Esophagus muscularis mucosa (tissue), 4 donors: Measurements from ENCODE around the gene GPR89A. TPM values are rescaled to one million over a fixed set of nuclear protein-coding genes. Genes with fewer than 3 reads are reported as not detected.

Experiments used
- DNase-seq: peaks from one replicate; pipeline ENCODE4 v3.0.0-alpha.2; 2017; ENCODE audit errors: extremely low spot score
- H3K27ac ChIP-seq, 4 donors: fragments of 200-600 bp; sonication (generic); replicated peaks in 1 of 4; 1 replicate in 3 of 4; 2 replicates in 1 of 4; pipeline ENCODE4 v1.5.1; 2016 to 2019; ENCODE audit warnings: mild to moderate bottlenecking in 1 of 4
- H3K27me3 ChIP-seq, 4 donors: fragments of 200-600 bp; sonication (generic); one replicate each; pipeline versions ENCODE4 v1.5.1 to v1.6.0; 2016 to 2019
- H3K36me3 ChIP-seq, 4 donors: fragments of 200-600 bp; sonication (generic); one replicate each; pipeline ENCODE4 v1.5.1; 2016 to 2019
- H3K4me1 ChIP-seq, 4 donors: fragments of 200-600 bp; sonication (generic); one replicate each; pipeline ENCODE4 v1.5.1; 2016 to 2019
- H3K4me3 ChIP-seq, 4 donors: fragments of 200-600 bp; sonication (generic); 1 replicate in 2 of 4; 2 replicates in 2 of 4; pipeline ENCODE4 v1.5.1; 2016 to 2019; ENCODE audit warnings: mild to moderate bottlenecking in 4 of 4, moderate library complexity in 1 of 4
- H3K9me3 ChIP-seq, 4 donors: fragments of 200-600 bp; sonication (generic); 1 replicate in 3 of 4; 2 replicates in 1 of 4; pipeline ENCODE4 v1.5.1; 2016 to 2019
- CTCF ChIP-seq, 3 experiments: fragments of 200-600 bp in 2 of 3; fragments of 450-650 bp in 1 of 3; sonication (generic) in 2 of 3; IDR thresholded peaks; one replicate each; pipeline ENCODE4 v1.5.1; 2017 to 2019; ENCODE audit warnings: antibody characterized with exemption in 3 of 3, mild to moderate bottlenecking in 2 of 3, moderate library complexity in 1 of 3
- EP300 ChIP-seq: sonication (generic); formaldehyde crosslinking; IDR thresholded peaks from one replicate; pipeline ENCODE4 v1.6.1; 2017; ENCODE audit warnings: antibody characterized with exemption
- POLR2A ChIP-seq: fragments of 450-650 bp; IDR thresholded peaks from one replicate; pipeline ENCODE4 v1.6.1; 2017; ENCODE audit warnings: antibody characterized with exemption, moderate library complexity, mild to moderate bottlenecking, low read depth
- POLR2AphosphoS5 ChIP-seq, 2 donors: sonication (generic); formaldehyde crosslinking; IDR thresholded peaks; one replicate each; pipeline ENCODE4 v1.6.1; 2017; ENCODE audit warnings: antibody characterized with exemption in 2 of 2
- WGBS: methylation state at CpG from one replicate; pipeline ENCODE4 v1.1.5; 2018; 5-methylcytosine and 5-hydroxymethylcytosine counted together
- intact Hi-C: fragments of 100-400 bp; cut with DNase I; formaldehyde crosslinking; loops from one replicate; pipeline ENCODE4 v1.15.1; 2023
- total RNA-seq, 4 donors: library from RNA; depleted of rRNA; stranded (reverse); fragments of >200 nt; gene quantifications; one replicate each; pipeline versions ENCODE4 v1.1.0 to v1.2.1, GENCODE V29; 2016

GPR89A gene
- total RNA-seq, 4 donors from 2014 or later: 14.3 to 21.6 (median 16.0) TPM

DNA sequence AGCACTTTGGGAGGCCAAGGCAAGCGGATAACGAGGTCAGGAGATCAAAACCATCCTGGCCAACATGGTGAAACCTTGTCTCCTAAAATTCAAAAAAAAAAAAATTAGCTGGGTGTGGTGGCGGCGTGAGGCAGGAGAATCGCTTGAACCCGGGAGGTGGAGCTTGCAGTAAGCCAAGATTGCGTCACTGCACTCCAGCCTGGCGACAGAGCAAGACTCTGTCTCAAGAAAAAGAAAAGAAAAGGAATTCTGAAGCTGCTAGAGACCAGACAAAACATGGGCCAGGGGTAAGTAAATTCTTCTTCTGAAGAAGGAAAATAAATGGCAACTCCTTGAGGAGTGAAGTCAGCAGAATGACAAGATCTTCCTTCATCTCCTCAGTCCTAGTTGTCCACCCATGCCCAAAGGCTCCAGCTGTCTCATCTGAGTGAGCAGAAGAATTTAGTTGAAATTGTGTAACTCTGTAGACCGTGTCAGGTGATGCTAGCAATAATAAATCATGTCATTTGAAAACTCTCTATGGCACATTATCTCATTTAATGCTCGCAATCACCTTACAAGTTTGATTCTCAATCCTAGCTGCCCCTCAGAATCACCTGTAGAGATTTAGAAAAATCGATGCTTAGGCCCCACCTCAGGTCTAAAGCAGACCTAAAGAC lies 85.1 kb downstream of the GPR89A start:
- intact Hi-C loops: no loop called here
- Histone ChIP-seq H3K9me3 (no peaks in the 10 kb centered on the region), H3K27me3 (no peaks in the 10 kb centered on the region), H3K4me3 (no peak overlapping the region), H3K36me3 (no peaks in the 10 kb centered on the region), H3K27ac (no peak overlapping the region), H3K4me1 (peaks cover 0 to 14% (median 9%) of the 10 kb centered on the region in 4 donors)
- no peak for TF ChIP-seq POLR2AphosphoS5 (IDR thresholded peaks at IDR 0.05)
- TF ChIP-seq EP300: no peak
- no peak for TF ChIP-seq CTCF (IDR thresholded peaks at IDR 0.05)
- no peak for TF ChIP-seq POLR2A
- no peak for DNase-seq
- 89% methylated on average over 11 of the region's 11 CpGs for WGBS

GRCh38 chr1:145695821-145696629 lies 88.2 kb downstream of the GPR89A start:
- DNase-seq: no peak
- Histone ChIP-seq H3K4me3 (no peak overlapping the region), H3K4me1 (peaks cover 0 to 6% (median 2%) of the 10 kb centered on the region in 4 donors), H3K9me3 (no peaks in the 10 kb centered on the region), H3K27me3 (no peaks in the 10 kb centered on the region), H3K27ac (no peak overlapping the region), H3K36me3 (no peaks in the 10 kb centered on the region)
- TF ChIP-seq EP300 (no peak), POLR2A (no peak), POLR2AphosphoS5 (IDR thresholded peaks at IDR 0.05) (no peak), CTCF (IDR thresholded peaks at IDR 0.05) (no peak)
- intact Hi-C loops: no loop called here
- WGBS: 82% methylated on average over 3 of the region's 5 CpGs

DNA sequence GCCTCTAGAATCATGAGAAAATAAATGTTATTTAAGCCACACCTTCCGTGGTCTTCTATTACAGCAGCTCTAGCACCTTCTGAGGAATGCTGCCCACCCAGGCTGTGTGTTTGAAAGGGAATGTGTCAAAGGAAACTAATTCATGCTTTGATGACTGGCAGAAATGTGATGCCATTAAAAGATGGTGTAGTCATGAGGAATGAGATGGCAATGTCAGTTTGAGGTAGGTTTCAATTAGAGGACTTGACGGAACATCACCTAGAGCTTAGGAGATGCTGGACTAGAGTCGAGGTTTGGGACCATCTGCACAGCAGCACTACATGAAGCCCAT lies 88.8 kb downstream of the GPR89A start:
- no peak for DNase-seq
- WGBS: 95% methylated on average over 3 of the region's 3 CpGs
- intact Hi-C loops: no loop called here
- Histone ChIP-seq H3K27ac (no peak overlapping the region), H3K4me3 (no peak overlapping the region), H3K36me3 (no peaks in the 10 kb centered on the region), H3K27me3 (no peaks in the 10 kb centered on the region), H3K4me1 (peaks cover 0 to under 1% (median 0%) of the 10 kb centered on the region in 4 donors), H3K9me3 (no peaks in the 10 kb centered on the region)
- TF ChIP-seq CTCF (IDR thresholded peaks at IDR 0.05): no peak

GRCh38 chr1:145701306-145701862 lies 93.6 kb downstream of the GPR89A start:
- H3K9me3 ChIP-seq: no peaks in the 10 kb centered on the region
- intact Hi-C loops: no loop called here
- no peak overlapping the region for H3K27ac ChIP-seq
- H3K4me1 ChIP-seq: no peaks in the 10 kb centered on the region
- H3K27me3 ChIP-seq: no peaks in the 10 kb centered on the region
- WGBS: 74% methylated on average over 2 of the region's 2 CpGs
- H3K36me3 ChIP-seq: no peaks in the 10 kb centered on the region
- DNase-seq: no peak
- H3K4me3 ChIP-seq: no peak overlapping the region
- TF ChIP-seq EP300 (no peak), POLR2AphosphoS5 (IDR thresholded peaks at IDR 0.05) (no peak)

- no peak overlapping the region for H3K27ac ChIP-seq
- intact Hi-C loops: no loop called here
- H3K36me3 ChIP-seq: no peaks in the 10 kb centered on the region
- H3K4me1 ChIP-seq: no peaks in the 10 kb centered on the region
- WGBS: 88% methylated on average over 2 of the region's 2 CpGs
- DNase-seq: no peak
- H3K4me3 ChIP-seq: no peak overlapping the region
- no peak for TF ChIP-seq EP300
- TF ChIP-seq POLR2AphosphoS5 (IDR thresholded peaks at IDR 0.05): no peak
- no peak for TF ChIP-seq CTCF (IDR thresholded peaks at IDR 0.05)
- no peak for TF ChIP-seq POLR2A
- no peaks in the 10 kb centered on the region for H3K9me3 ChIP-seq
- H3K27me3 ChIP-seq: no peaks in the 10 kb centered on the region
Measured at GRCh38 chr1:145702052-145702451, 94.3 kb downstream of the GPR89A start.
